ENCODE results near the gene MTUS2.

The MTUS2 gene

DNA sequence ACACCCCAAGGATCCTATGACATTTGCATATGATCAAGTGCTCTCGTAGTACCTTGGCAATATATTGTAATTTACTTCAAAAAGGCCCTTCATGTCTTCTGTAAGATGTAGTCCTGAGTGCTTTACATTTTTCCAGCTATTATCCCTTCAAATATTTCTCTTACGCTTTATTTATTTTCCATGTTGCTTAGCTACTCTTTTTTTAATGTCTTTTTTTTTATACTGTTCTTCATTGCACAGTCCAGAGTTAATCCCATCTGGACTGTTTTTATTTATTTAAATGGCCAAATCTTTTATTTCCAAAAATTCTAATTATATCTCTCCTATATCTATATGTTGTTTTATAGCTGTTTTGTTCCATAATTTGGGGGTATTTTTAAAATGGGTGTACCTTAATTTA, 404.1 kb downstream of the MTUS2 start:
- H3K4me1 ChIP-seq (ENCODE audit: low read length): no peaks in the 10 kb centered on the region
- no peak overlapping the region for H3K4me2 ChIP-seq (ENCODE audit: low read depth, low read length)
- no peaks in the 10 kb centered on the region for H3K36me3 ChIP-seq (replicated peaks; ENCODE audit: insufficient read depth, low read length)
- no peaks in the 10 kb centered on the region for H4K20me1 ChIP-seq (ENCODE audit: insufficient read depth, low read length)
- H3K27me3 ChIP-seq (replicated peaks; ENCODE audit: insufficient read depth, low read length): no peaks in the 10 kb centered on the region
- H3K9me2 ChIP-seq (replicated peaks; ENCODE audit: insufficient read depth, low read length): no peaks in the 10 kb centered on the region
- H3K79me2 ChIP-seq (ENCODE audit: low read length): no peaks in the 10 kb centered on the region
- H3K4me3 ChIP-seq (ENCODE audit: low read length): no peak overlapping the region
- no peaks in the 10 kb centered on the region for H3F3A ChIP-seq (ENCODE audit: insufficient read depth, low read length)
- H2AFZ ChIP-seq (ENCODE audit: low read length): no peak overlapping the region
- DNase-seq: no peak
- no peak overlapping the region for H3K27ac ChIP-seq (ENCODE audit: low read length)
- TF ChIP-seq, protein P1, sequence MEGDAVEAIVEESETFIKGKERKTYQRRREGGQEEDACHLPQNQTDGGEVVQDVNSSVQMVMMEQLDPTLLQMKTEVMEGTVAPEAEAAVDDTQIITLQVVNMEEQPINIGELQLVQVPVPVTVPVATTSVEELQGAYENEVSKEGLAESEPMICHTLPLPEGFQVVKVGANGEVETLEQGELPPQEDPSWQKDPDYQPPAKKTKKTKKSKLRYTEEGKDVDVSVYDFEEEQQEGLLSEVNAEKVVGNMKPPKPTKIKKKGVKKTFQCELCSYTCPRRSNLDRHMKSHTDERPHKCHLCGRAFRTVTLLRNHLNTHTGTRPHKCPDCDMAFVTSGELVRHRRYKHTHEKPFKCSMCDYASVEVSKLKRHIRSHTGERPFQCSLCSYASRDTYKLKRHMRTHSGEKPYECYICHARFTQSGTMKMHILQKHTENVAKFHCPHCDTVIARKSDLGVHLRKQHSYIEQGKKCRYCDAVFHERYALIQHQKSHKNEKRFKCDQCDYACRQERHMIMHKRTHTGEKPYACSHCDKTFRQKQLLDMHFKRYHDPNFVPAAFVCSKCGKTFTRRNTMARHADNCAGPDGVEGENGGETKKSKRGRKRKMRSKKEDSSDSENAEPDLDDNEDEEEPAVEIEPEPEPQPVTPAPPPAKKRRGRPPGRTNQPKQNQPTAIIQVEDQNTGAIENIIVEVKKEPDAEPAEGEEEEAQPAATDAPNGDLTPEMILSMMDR (IDR thresholded peaks at IDR 0.05; ENCODE audit: low read length): no peak
- TF ChIP-seq EZH2phosphoT487 (IDR thresholded peaks at IDR 0.05; ENCODE audit: low read length) (no peak), EZH2 (optimal IDR thresholded peaks at IDR 0.05; ENCODE audit: low read depth, low read length) (no peak)
- H3K9me3 ChIP-seq (replicated peaks; ENCODE audit: insufficient read depth, low read length): no peaks in the 10 kb centered on the region
- no peak overlapping the region for H3K9ac ChIP-seq (ENCODE audit: low read length)

DNA sequence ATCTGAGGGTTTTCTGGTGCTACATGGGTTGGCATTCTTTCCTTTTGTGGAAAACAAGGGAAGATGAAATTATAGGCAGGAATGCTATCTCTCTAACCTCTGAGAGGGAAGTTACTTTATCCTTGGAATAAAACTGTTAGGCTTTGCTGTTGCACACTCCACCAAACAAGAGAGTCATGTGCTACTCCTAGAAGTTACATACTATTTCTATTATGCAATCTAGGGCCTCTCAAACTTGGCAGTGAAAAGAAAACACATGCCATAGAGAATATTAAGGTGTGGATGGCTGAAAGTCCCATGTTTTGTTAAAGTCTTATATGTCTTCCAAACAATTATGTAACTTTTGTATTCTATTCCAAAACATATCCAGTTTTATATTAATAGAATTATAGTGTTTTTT, 407.4 kb downstream of the MTUS2 start:
- no peaks in the 10 kb centered on the region for H4K20me1 ChIP-seq (ENCODE audit: insufficient read depth, low read length)
- no peak overlapping the region for H3K27ac ChIP-seq (ENCODE audit: low read length)
- H3K27me3 ChIP-seq (replicated peaks; ENCODE audit: insufficient read depth, low read length): no peaks in the 10 kb centered on the region
- no peak for DNase-seq
- H3K4me2 ChIP-seq (ENCODE audit: low read depth, low read length): no peak overlapping the region
- no peaks in the 10 kb centered on the region for H3K9me3 ChIP-seq (replicated peaks; ENCODE audit: insufficient read depth, low read length)
- H3K79me2 ChIP-seq (ENCODE audit: low read length): no peaks in the 10 kb centered on the region
- TF ChIP-seq, protein P1 (IDR thresholded peaks at IDR 0.05; ENCODE audit: low read length): no peak
- TF ChIP-seq EZH2phosphoT487 (IDR thresholded peaks at IDR 0.05; ENCODE audit: low read length) (no peak), EZH2 (optimal IDR thresholded peaks at IDR 0.05; ENCODE audit: low read depth, low read length) (no peak)
- H3K36me3 ChIP-seq (replicated peaks; ENCODE audit: insufficient read depth, low read length): no peaks in the 10 kb centered on the region
- H3K9ac ChIP-seq (ENCODE audit: low read length): no peak overlapping the region
- no peak overlapping the region for H3K4me3 ChIP-seq (ENCODE audit: low read length)
- H2AFZ ChIP-seq (ENCODE audit: low read length): no peak overlapping the region
- H3K9me2 ChIP-seq (replicated peaks; ENCODE audit: insufficient read depth, low read length): no peaks in the 10 kb centered on the region
- H3F3A ChIP-seq (ENCODE audit: insufficient read depth, low read length): no peaks in the 10 kb centered on the region
- H3K4me1 ChIP-seq (ENCODE audit: low read length): no peaks in the 10 kb centered on the region

DNA sequence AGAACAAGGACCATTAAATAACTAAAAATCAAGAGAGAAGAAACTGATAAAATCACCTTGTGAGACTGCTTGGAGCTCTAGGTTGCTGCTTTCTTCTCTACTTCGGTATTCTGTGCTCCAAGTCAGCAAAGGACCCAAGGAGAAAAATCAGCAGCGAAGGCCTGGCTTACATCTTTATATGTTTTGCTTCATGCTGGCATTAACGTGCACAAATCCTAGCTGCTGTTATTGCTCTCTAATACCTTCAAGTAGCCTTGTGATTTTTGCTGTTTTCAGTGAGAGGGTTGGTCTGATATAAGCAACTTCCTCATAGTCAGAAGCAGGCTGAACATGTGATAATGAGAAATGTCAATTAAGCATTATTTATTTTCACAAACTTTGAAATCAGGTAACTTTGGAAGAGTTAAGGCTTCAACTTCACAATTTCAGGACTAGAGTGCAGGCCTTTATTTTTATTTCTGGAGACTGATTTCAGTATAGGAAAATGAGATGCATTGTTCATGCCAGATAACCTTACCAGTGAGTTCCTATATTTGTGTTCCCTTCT, 410.2 kb downstream of the MTUS2 start:
- no peak for DNase-seq
- Histone ChIP-seq H3K79me2 (ENCODE audit: low read length) (no peaks in the 10 kb centered on the region), H3K4me1 (ENCODE audit: low read length) (no peaks in the 10 kb centered on the region), H3K4me3 (ENCODE audit: low read length) (no peak overlapping the region), H4K20me1 (ENCODE audit: insufficient read depth, low read length) (no peaks in the 10 kb centered on the region), H3F3A (ENCODE audit: insufficient read depth, low read length) (no peaks in the 10 kb centered on the region), H3K9me2 (replicated peaks; ENCODE audit: insufficient read depth, low read length) (no peaks in the 10 kb centered on the region), H3K27me3 (replicated peaks; ENCODE audit: insufficient read depth, low read length) (no peaks in the 10 kb centered on the region), H2AFZ (ENCODE audit: low read length) (no peak overlapping the region), H3K9ac (ENCODE audit: low read length) (no peak overlapping the region), H3K36me3 (replicated peaks; ENCODE audit: insufficient read depth, low read length) (no peaks in the 10 kb centered on the region), H3K4me2 (ENCODE audit: low read depth, low read length) (no peak overlapping the region), H3K9me3 (replicated peaks; ENCODE audit: insufficient read depth, low read length) (no peaks in the 10 kb centered on the region), H3K27ac (ENCODE audit: low read length) (no peak overlapping the region)
- TF ChIP-seq, protein P1 (IDR thresholded peaks at IDR 0.05; ENCODE audit: low read length): no peak
- TF ChIP-seq EZH2phosphoT487 (IDR thresholded peaks at IDR 0.05; ENCODE audit: low read length) (no peak), EZH2 (optimal IDR thresholded peaks at IDR 0.05; ENCODE audit: low read depth, low read length) (no peak)

Data from MM.1S (cell line).